Measurements from ENCODE around the gene GPR151.

DNA sequence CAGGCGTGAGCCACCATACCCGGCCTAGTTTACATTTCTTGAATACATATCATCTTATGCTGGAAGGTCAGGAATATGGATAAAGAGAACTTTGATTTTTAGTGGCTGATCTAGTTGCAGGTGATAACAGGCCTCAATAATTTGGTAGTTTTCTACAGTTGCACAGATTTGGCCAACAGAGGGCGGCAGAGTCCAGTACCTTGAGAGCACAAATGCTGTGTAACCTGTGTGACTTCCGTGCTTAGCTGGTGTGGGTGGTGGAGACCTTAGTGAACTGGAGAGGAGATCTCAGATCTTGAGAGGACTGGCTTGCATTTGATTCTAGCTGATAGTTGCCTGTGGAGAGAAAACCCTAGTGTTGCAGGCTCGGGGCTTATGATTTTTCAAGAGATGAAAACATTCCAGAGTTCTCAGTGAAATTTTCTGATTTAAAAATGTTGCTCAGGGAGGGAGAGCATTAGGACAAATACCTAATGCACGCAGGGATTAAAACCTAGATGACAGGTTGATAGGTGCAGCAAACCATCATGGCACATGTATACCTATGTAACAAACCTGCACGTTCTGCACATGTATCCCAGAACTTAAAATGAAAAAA, 17.4 kb upstream of the GPR151 start:
- TF ChIP-seq, protein P1, sequence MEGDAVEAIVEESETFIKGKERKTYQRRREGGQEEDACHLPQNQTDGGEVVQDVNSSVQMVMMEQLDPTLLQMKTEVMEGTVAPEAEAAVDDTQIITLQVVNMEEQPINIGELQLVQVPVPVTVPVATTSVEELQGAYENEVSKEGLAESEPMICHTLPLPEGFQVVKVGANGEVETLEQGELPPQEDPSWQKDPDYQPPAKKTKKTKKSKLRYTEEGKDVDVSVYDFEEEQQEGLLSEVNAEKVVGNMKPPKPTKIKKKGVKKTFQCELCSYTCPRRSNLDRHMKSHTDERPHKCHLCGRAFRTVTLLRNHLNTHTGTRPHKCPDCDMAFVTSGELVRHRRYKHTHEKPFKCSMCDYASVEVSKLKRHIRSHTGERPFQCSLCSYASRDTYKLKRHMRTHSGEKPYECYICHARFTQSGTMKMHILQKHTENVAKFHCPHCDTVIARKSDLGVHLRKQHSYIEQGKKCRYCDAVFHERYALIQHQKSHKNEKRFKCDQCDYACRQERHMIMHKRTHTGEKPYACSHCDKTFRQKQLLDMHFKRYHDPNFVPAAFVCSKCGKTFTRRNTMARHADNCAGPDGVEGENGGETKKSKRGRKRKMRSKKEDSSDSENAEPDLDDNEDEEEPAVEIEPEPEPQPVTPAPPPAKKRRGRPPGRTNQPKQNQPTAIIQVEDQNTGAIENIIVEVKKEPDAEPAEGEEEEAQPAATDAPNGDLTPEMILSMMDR (IDR thresholded peaks at IDR 0.05; ENCODE audit: insufficient read depth, low read depth, low read length) = peak; percentile 87
- TF ChIP-seq EZH2 (IDR thresholded peaks at IDR 0.05; ENCODE audit: insufficient read depth, low read length) = no peak

Measured in astrocyte (in vitro differentiated cells and primary cell).